Stimulated activated CD4-positive, alpha-beta T cell treated with anti-CD3 and anti-CD28 coated beads, Interleukin-1b, Interleukin-23, amount 100 ng/mL, for 1 hour (primary cell): ENCODE measurements around the gene PRSS27.

Experiments used
- DNase-seq, 2 donors: peaks; one replicate each; pipeline ENCODE4 v3.0.0-alpha.2; 2020; ENCODE audit warnings: low read depth in 2 of 2

PRSS27 gene

GRCh38 chr16:2720064-2720457 lies at the start of gene PRSS27:
TSS of gene PRSS27 (minus strand) at chr16:2720224. CDS start at chr16:2720160, 64 bp downstream.
- no peak for DNase-seq

- no peak for DNase-seq
These were observed 49.6 kb upstream of the PRSS27 start for GRCh38 chr16:2769675-2770056.

- no peak for DNase-seq
These were observed 49.1 kb upstream of the PRSS27 start for GRCh38 chr16:2769100-2769529.

GRCh38 chr16:2768403-2769089 lies 48.5 kb upstream of the PRSS27 start:
- DNase-seq: no peak

- no peak for DNase-seq
These were observed 47.9 kb upstream of the PRSS27 start for GRCh38 chr16:2767891-2768290.

GRCh38 chr16:2767140-2767731 lies 47.2 kb upstream of the PRSS27 start:
- no peak for DNase-seq

- no peak for DNase-seq
These were observed 46.6 kb upstream of the PRSS27 start for GRCh38 chr16:2766430-2767139.

GRCh38 chr16:2765462-2766404 lies 45.7 kb upstream of the PRSS27 start:
- DNase-seq: no peak

GRCh38 chr16:2764718-2765117 lies 44.7 kb upstream of the PRSS27 start:
- DNase-seq: no peak

- DNase-seq: no peak
These were observed 43.1 kb upstream of the PRSS27 start for GRCh38 chr16:2763173-2763572.

GRCh38 chr16:2762711-2763110 lies 42.7 kb upstream of the PRSS27 start:
- DNase-seq: no peak

- no peak for DNase-seq
These were observed 42.0 kb upstream of the PRSS27 start for GRCh38 chr16:2761886-2762583.

- DNase-seq: no peak
These were observed 41.4 kb upstream of the PRSS27 start for GRCh38 chr16:2761472-2761871.

- no peak for DNase-seq
These were observed 37.3 kb upstream of the PRSS27 start for GRCh38 chr16:2757344-2757743.

GRCh38 chr16:2756288-2757015 lies 36.4 kb upstream of the PRSS27 start:
- no peak for DNase-seq

- DNase-seq: no peak
These were observed 35.1 kb upstream of the PRSS27 start for GRCh38 chr16:2755158-2755557.

- DNase-seq: no peak
These were observed 33.7 kb upstream of the PRSS27 start for GRCh38 chr16:2753733-2754020.

GRCh38 chr16:2752850-2753732 lies 33.1 kb upstream of the PRSS27 start:
- DNase-seq: peak in 1 of 2 donors; percentile 48

GRCh38 chr16:2752035-2752849 lies 32.2 kb upstream of the PRSS27 start, which contains the start of gene SRRM2:
TSS of gene SRRM2 (plus strand) at chr16:2752638. CDS start at chr16:2756365, 3,727 bp downstream.
- DNase-seq: peak; percentile 78 to 79
